Dedifferentiated amniotic fluid mesenchymal stem cell (primary cell): ENCODE results near the gene NPHP4.
"Not testable (repeated sequence)": the region's sequence is repeated elsewhere in the genome, so short reads cannot be mapped to it uniquely, and the experiment has no call there.

ENCODE experiments used
- DNase-seq: peaks from one replicate; pipeline ENCODE4 v3.0.0-alpha.2; 2016; ENCODE audit errors: extremely low spot score

NPHP4 gene

GRCh38 chr1:5911871-5912271, 80.4 kb downstream of the NPHP4 start:
- no peak for DNase-seq

- DNase-seq: no peak
Observed at GRCh38 chr1:5911157-5911556, 81.1 kb downstream of the NPHP4 start.

GRCh38 chr1:5910666-5911065, 81.6 kb downstream of the NPHP4 start:
- no peak for DNase-seq

GRCh38 chr1:5910276-5910620, 82.0 kb downstream of the NPHP4 start:
- no peak for DNase-seq

GRCh38 chr1:5909576-5910275, 82.5 kb downstream of the NPHP4 start:
- no peak for DNase-seq

GRCh38 chr1:5908461-5909375, 83.5 kb downstream of the NPHP4 start:
- DNase-seq: no peak

GRCh38 chr1:5907966-5908365, 84.3 kb downstream of the NPHP4 start:
- no peak for DNase-seq

- no peak for DNase-seq
Observed at GRCh38 chr1:5907386-5907785, 84.8 kb downstream of the NPHP4 start.

GRCh38 chr1:5906966-5907365, 85.3 kb downstream of the NPHP4 start:
- no peak for DNase-seq

- DNase-seq: no peak
Observed at GRCh38 chr1:5906116-5906515, 86.1 kb downstream of the NPHP4 start.

GRCh38 chr1:5905436-5905835, 86.8 kb downstream of the NPHP4 start:
- DNase-seq: no peak

GRCh38 chr1:5904551-5904950, 87.7 kb downstream of the NPHP4 start:
- no peak for DNase-seq

- no peak for DNase-seq
Observed at GRCh38 chr1:5903680-5904079, 88.5 kb downstream of the NPHP4 start.

GRCh38 chr1:5903031-5903430, 89.2 kb downstream of the NPHP4 start:
- no peak for DNase-seq

GRCh38 chr1:5901841-5902240, 90.4 kb downstream of the NPHP4 start:
- DNase-seq: no peak

- DNase-seq: no peak
Observed at GRCh38 chr1:5901150-5901549, 91.1 kb downstream of the NPHP4 start.

GRCh38 chr1:5898266-5898665, 94.0 kb downstream of the NPHP4 start:
- no peak for DNase-seq

GRCh38 chr1:5896706-5897660, 95.2 kb downstream of the NPHP4 start:
- DNase-seq: no peak

GRCh38 chr1:5895446-5896406, 96.5 kb downstream of the NPHP4 start:
- DNase-seq: no peak

GRCh38 chr1:5893699-5894278, 98.4 kb downstream of the NPHP4 start:
- not testable (repeated sequence) for DNase-seq

- DNase-seq: no peak
Observed at GRCh38 chr1:5892329-5892728, 99.9 kb downstream of the NPHP4 start.
